Prostate gland (tissue), 2 donors: Measurements from ENCODE around the gene PPP3R2.

Experiments used
- CTCF ChIP-seq, 4 experiments: fragments of 200-600 bp in 2 of 4; fragments of 450-650 bp in 2 of 4; sonication (generic) in 2 of 4; IDR thresholded peaks; 1 replicate in 3 of 4; 2 replicates in 1 of 4; pipeline ENCODE4 v1.5.1; 2016 to 2019; ENCODE audit warnings: antibody characterized with exemption in 4 of 4, mild to moderate bottlenecking in 2 of 4, moderate library complexity in 2 of 4
- POLR2A ChIP-seq: fragments of 450-650 bp; IDR thresholded peaks from one replicate; pipeline ENCODE4 v1.6.1; 2016; ENCODE audit warnings: antibody characterized with exemption, mild to moderate bottlenecking
- POLR2AphosphoS5 ChIP-seq: sonication (generic); formaldehyde crosslinking; IDR thresholded peaks from one replicate; pipeline ENCODE4 v1.6.1; 2017; ENCODE audit warnings: antibody characterized with exemption

- TF ChIP-seq POLR2A: no peak
- no peak for TF ChIP-seq CTCF (IDR thresholded peaks at IDR 0.05)
- no peak for TF ChIP-seq POLR2AphosphoS5
These were observed 2.9 kb downstream of the PPP3R2 start for GRCh38 chr9:101591787-101592446.
